IMR-90 (cell line): ENCODE results near the gene SBK3. TPM values are rescaled to one million over a fixed set of nuclear protein-coding genes. Genes with fewer than 3 reads are reported as not detected.

Experiments
- ATAC-seq: fragments of 200-7000 bp; cut with Tn5 transposase; 2 replicates; pipeline ENCODE4 v1.9.1; 2020; ENCODE audit warnings: low read depth, mild to moderate bottlenecking, moderate library complexity
- BruUV-seq: library from RNA; stranded (reverse); fragments of 400-500 nt; replicated peaks from 2 replicates; lab custom pipeline; 2021; lab: Mats Ljungman, UMichigan
- CTCF ChIA-PET: fragments of 300-600 bp; formaldehyde crosslinking; extraction: SDS; loops from one replicate; lab custom pipeline; 2021; ENCODE audit warnings: antibody characterized with exemption; lab: Yijun Ruan, JAX
- POLR2A ChIA-PET: fragments of 300-600 bp; sonication (Branson Sonifier 250); formaldehyde crosslinking; loops from one replicate; lab custom pipeline; 2022; ENCODE audit warnings: antibody characterized with exemption; ENCODE audit not compliant: unreplicated experiment; lab: Charles Lee
- DNase-seq: peaks from one replicate; pipeline ENCODE4 v3.0.0; 2013
- H2AFZ ChIP-seq: replicated peaks from 2 replicates; pipeline ENCODE3; 2013; ENCODE audit warnings: low read length, mild to moderate bottlenecking; ENCODE audit not compliant: poor library complexity
- H2AK5ac ChIP-seq: 2 replicates; pipeline ENCODE4 v1.6.1; 2013; ENCODE audit warnings: low read depth, low read length, inconsistent platforms
- H2AK9ac ChIP-seq: replicated peaks from 2 replicates; pipeline ENCODE3; 2013; ENCODE audit warnings: mild to moderate bottlenecking, low read depth, low read length, moderate library complexity; ENCODE audit not compliant: poor library complexity
- H2BK120ac ChIP-seq: 2 replicates; pipeline ENCODE4 v1.6.1; 2013; ENCODE audit warnings: low read depth, low read length, inconsistent platforms
- H2BK15ac ChIP-seq: 3 replicates; pipeline ENCODE4 v1.6.1; 2013; ENCODE audit warnings: low read depth, low read length, inconsistent platforms
- H2BK20ac ChIP-seq: 2 replicates; pipeline ENCODE4 v1.6.1; 2013; ENCODE audit warnings: low read depth, mild to moderate bottlenecking, inconsistent platforms, low read length, moderate library complexity
- H2BK5ac ChIP-seq: 2 replicates; pipeline ENCODE4 v1.6.1; 2013; ENCODE audit warnings: mild to moderate bottlenecking, low read depth, low read length, inconsistent platforms; ENCODE audit not compliant: poor library complexity, severe bottlenecking
- H3K14ac ChIP-seq: replicated peaks from 2 replicates; pipeline ENCODE4 v1.6.1; 2013; ENCODE audit warnings: low read depth, low read length, inconsistent platforms
- H3K18ac ChIP-seq: 2 replicates; pipeline ENCODE4 v1.6.1; 2013; ENCODE audit warnings: low read depth, low read length, control low read depth
- H3K23ac ChIP-seq: 2 replicates; pipeline ENCODE4 v1.6.1; 2013; ENCODE audit warnings: low read depth, low read length, inconsistent platforms
- H3K27ac ChIP-seq: 2 replicates; pipeline ENCODE4 v1.5.1; 2013; ENCODE audit warnings: mild to moderate bottlenecking, control low read depth, low read length; ENCODE audit not compliant: insufficient read depth
- H3K27me3 ChIP-seq: 2 replicates; pipeline ENCODE4 v1.6.1; 2013; ENCODE audit warnings: low read length; ENCODE audit not compliant: control insufficient read depth, insufficient read depth
- H3K36me3 ChIP-seq: 2 replicates; pipeline ENCODE4 v1.6.1; 2013; ENCODE audit warnings: low read length, mixed read lengths; ENCODE audit not compliant: control insufficient read depth, insufficient read depth
- H3K4ac ChIP-seq: 2 replicates; pipeline ENCODE4 v1.6.1; 2013; ENCODE audit warnings: low read depth, low read length, inconsistent platforms
- H3K4me1 ChIP-seq: 2 replicates; pipeline ENCODE4 v1.6.1; 2013; ENCODE audit warnings: low read length, mixed read lengths; ENCODE audit not compliant: control insufficient read depth, insufficient read depth
- H3K4me2 ChIP-seq: 2 replicates; pipeline ENCODE4 v1.6.1; 2013; ENCODE audit warnings: low read depth, mild to moderate bottlenecking, control low read depth, low read length, moderate library complexity
- H3K4me3 ChIP-seq: 2 replicates; pipeline ENCODE4 v1.5.1; 2013; ENCODE audit warnings: low read depth, mild to moderate bottlenecking, control low read depth, low read length, moderate library complexity; ENCODE audit not compliant: insufficient read depth
- H3K56ac ChIP-seq: 2 replicates; pipeline ENCODE4 v1.6.1; 2013; ENCODE audit warnings: low read length, inconsistent platforms; ENCODE audit not compliant: insufficient read depth; ENCODE audit errors: extremely low read depth
- H3K79me1 ChIP-seq, 2 experiments: 2 replicates each; pipeline ENCODE4 v1.6.1; 2013; ENCODE audit warnings: low read length in 2 of 2, inconsistent platforms in 1 of 2, low read depth in 1 of 2
- H3K9ac ChIP-seq: 2 replicates; pipeline ENCODE4 v1.6.1; 2013; ENCODE audit warnings: low read depth, low read length, control low read depth
- H3K9me1 ChIP-seq: 2 replicates; pipeline ENCODE4 v1.6.1; 2013; ENCODE audit warnings: low read length, inconsistent platforms; ENCODE audit not compliant: insufficient read depth
- H3K9me3 ChIP-seq: 2 replicates; pipeline ENCODE4 v1.6.1; 2013; ENCODE audit warnings: low read length; ENCODE audit not compliant: control insufficient read depth, insufficient read depth
- H4K20me1 ChIP-seq: 2 replicates; pipeline ENCODE4 v1.6.1; 2013; ENCODE audit warnings: low read length, inconsistent platforms; ENCODE audit not compliant: insufficient read depth
- H4K5ac ChIP-seq: 2 replicates; pipeline ENCODE4 v1.6.1; 2013; ENCODE audit warnings: mild to moderate bottlenecking, low read depth, low read length, control low read depth
- H4K8ac ChIP-seq, 2 experiments: 2 replicates each; pipeline ENCODE4 v1.6.1; 2013; ENCODE audit warnings: low read depth in 2 of 2, low read length in 2 of 2, control low read depth in 1 of 2, inconsistent platforms in 1 of 2
- H4K91ac ChIP-seq: 2 replicates; pipeline ENCODE4 v1.6.1; 2013; ENCODE audit warnings: low read depth, low read length, inconsistent platforms; ENCODE audit not compliant: insufficient read depth
- BHLHE40 ChIP-seq: fragments of 150-350 bp; IDR thresholded peaks from 2 replicates; pipeline ENCODE4 v1.6.1; 2016; ENCODE audit warnings: mild to moderate bottlenecking, low read depth, low read length
- CEBPB ChIP-seq: IDR thresholded peaks from 2 replicates; pipeline ENCODE4 v1.6.1; 2012; ENCODE audit warnings: low read depth, low read length, improper control_type of control experiment
- CHD1 ChIP-seq: IDR thresholded peaks from 2 replicates; pipeline ENCODE4 v1.6.1; 2012; ENCODE audit warnings: low read depth, low read length, improper control_type of control experiment
- CTCF ChIP-seq: conservative IDR thresholded peaks from 2 replicates; pipeline ENCODE4 v1.5.1; 2012; ENCODE audit warnings: mild to moderate bottlenecking, low read depth, low read length, improper control_type of control experiment
- ELK1 ChIP-seq: fragments of 150-350 bp; IDR thresholded peaks from 2 replicates; pipeline ENCODE4 v1.6.1; 2016; ENCODE audit warnings: low read depth, mild to moderate bottlenecking, low read length, moderate library complexity, borderline replicate concordance
- FOS ChIP-seq: fragments of 150-350 bp; IDR thresholded peaks from 2 replicates; pipeline ENCODE4 v1.6.1; 2016; ENCODE audit warnings: low read depth, low read length
- MAFK ChIP-seq: IDR thresholded peaks from 2 replicates; pipeline ENCODE4 v1.6.1; 2012; ENCODE audit warnings: low read depth, low read length, improper control_type of control experiment
- MAZ ChIP-seq: IDR thresholded peaks from 2 replicates; pipeline ENCODE4 v1.6.1; 2012; ENCODE audit warnings: low read depth, mild to moderate bottlenecking, low read length, improper control_type of control experiment, moderate library complexity, borderline replicate concordance
- MXI1 ChIP-seq: IDR thresholded peaks from 2 replicates; pipeline ENCODE4 v1.6.1; 2012; ENCODE audit warnings: low read depth, mild to moderate bottlenecking, low read length, moderate library complexity, borderline replicate concordance
- NFE2L2 ChIP-seq: fragments of 150-350 bp; IDR thresholded peaks from 2 replicates; pipeline ENCODE4 v1.6.1; 2016; ENCODE audit warnings: low read depth, mild to moderate bottlenecking, low read length
- POLR2A ChIP-seq: IDR thresholded peaks from 2 replicates; pipeline ENCODE4 v1.6.1; 2012; ENCODE audit warnings: mild to moderate bottlenecking, low read depth, low read length
- RAD21 ChIP-seq: IDR thresholded peaks from 2 replicates; pipeline ENCODE4 v1.6.1; 2012; ENCODE audit warnings: low read length, improper control_type of control experiment
- SMC3 ChIP-seq: fragments of 150-350 bp; IDR thresholded peaks from 2 replicates; pipeline ENCODE4 v1.6.1; 2016; ENCODE audit warnings: low read depth, mild to moderate bottlenecking, antibody characterized with exemption, low read length, moderate library complexity
- USF2 ChIP-seq: fragments of 150-350 bp; IDR thresholded peaks from 2 replicates; pipeline ENCODE4 v1.6.1; 2017; ENCODE audit warnings: mild to moderate bottlenecking, antibody characterized with exemption, low read length, low read depth
- WGBS, 2 experiments: methylation state at CpG; one replicate each; pipeline versions ENCODE4 v1.1.5 to v1.1.7; 2013; ENCODE audit warnings: missing lambda C conversion rate in 2 of 2; ENCODE audit not compliant: insufficient read length in 1 of 2; ENCODE audit errors: extremely low coverage in 2 of 2; 5-methylcytosine and 5-hydroxymethylcytosine counted together
- dilution Hi-C: fragments of 300-500 bp; cut with HindIII; formaldehyde crosslinking; loops from one replicate; pipeline ENCODE4 v1.14.3; 2018; ENCODE audit warnings: low sequenced_read_pairs; ENCODE audit not compliant: unreplicated experiment
- in situ Hi-C: fragments of 300-500 bp; cut with MboI; formaldehyde crosslinking; loops from 3 replicates; pipeline ENCODE4 v1.14.3; 2019; ENCODE audit warnings: low sequenced_read_pairs, inconsistent platforms, mixed read lengths
- intact Hi-C: fragments of 100-400 bp; cut with micrococcal nuclease; formaldehyde crosslinking; loops from 2 replicates; pipeline ENCODE4 v1.10.0; 2022
- polyA plus RNA-seq, 3 experiments: library from polyadenylated mRNA; depleted of rRNA; stranded (reverse); fragments of >200 nt; gene quantifications; 2 replicates each; pipeline ENCODE4 v1.2.3, GENCODE V29; 2012; ENCODE audit warnings: low replicate concordance in 1 of 3
- total RNA-seq: library from RNA; depleted of rRNA; stranded (reverse); fragments of >200 nt; gene quantifications from 2 replicates; pipeline ENCODE4 v1.2.3, GENCODE V29; 2012

The SBK3 gene
- total and polyA plus RNA-seq, 2 of the 4 experiments (the other 2 are of a cell fraction) = 0.05 to 0.18 TPM

- H4K20me1 ChIP-seq = no peaks in the 10 kb centered on the region; the same call in 1 of the 2 replicates
- peak overlapping the region; percentile 80 for H3K4ac ChIP-seq
- WGBS, 2 experiments = 45% methylated on average over 6 of the region's 12 CpGs; no CpG with 5 or more reads in 1 of the 2 experiments
- H2BK5ac ChIP-seq = peak overlapping the region; percentile 61
- peak overlapping the region; percentile 28; the same call in 1 of the 2 replicates for H3K56ac ChIP-seq
- peak overlapping the region; percentile 72 for H3K9ac ChIP-seq
- H3K14ac ChIP-seq = peak overlapping the region; percentile 85
- BruUV-seq = no TSS peak
- intact Hi-C loops = loop anchor here (2.0 kb wide), 2 partner anchors 28 to 64 kb away; no protein-coding TSS in a partner anchor
- H4K5ac ChIP-seq = peak overlapping the region; percentile 88
- H2AK9ac ChIP-seq = peak overlapping the region; percentile 91
- DNase-seq = no peak
- peak overlapping the region; percentile 97 to 100 for H4K8ac ChIP-seq
- H2AK5ac ChIP-seq = peak overlapping the region; percentile 54; the same call in 1 of the 2 replicates
- H3K18ac ChIP-seq = no peak overlapping the region; the same call in 1 of the 2 replicates
- H4K91ac ChIP-seq = peak overlapping the region; percentile 64
- POLR2A ChIA-PET = interaction anchor here (1.3 kb wide), 1 partner anchor 19 kb away, joined by 8 read pairs; the partner anchor contains the start of genes FIZ1 and ZNF524
- no peaks in the 10 kb centered on the region for H3K9me3 ChIP-seq
- peak overlapping the region; percentile 78 for H3K4me2 ChIP-seq
- in situ Hi-C loops = no loop called here
- no peak overlapping the region; the same call in 2 of the 3 replicates for H2BK15ac ChIP-seq
- ATAC-seq = no peak
- peaks cover 14% of the 10 kb centered on the region for H3K36me3 ChIP-seq
- H2BK120ac ChIP-seq = 0 out of 2 replicates have a peak overlapping the region, but pooled peaks have one; percentile 41
- peaks cover 10% of the 10 kb centered on the region for H3K9me1 ChIP-seq
- H3K4me1 ChIP-seq = peaks cover 9% of the 10 kb centered on the region
- dilution Hi-C loops = no loop called here
- CTCF ChIA-PET = no interaction called here
- peak overlapping the region; percentile 54; the same call in 1 of the 2 replicates for H3K23ac ChIP-seq
- H3K79me1 ChIP-seq = peaks cover 4 to 26% of the 10 kb centered on the region in 2 experiments; a peak in 3 of 4 replicates
- H3K4me3 ChIP-seq = peak overlapping the region; percentile 87
- H2BK20ac ChIP-seq = no peak overlapping the region
- H3K27me3 ChIP-seq = no peaks in the 10 kb centered on the region
- peak overlapping the region; percentile 96 for H2AFZ ChIP-seq
- peak overlapping the region; percentile 87 for H3K27ac ChIP-seq
- TF ChIP-seq FOS (no peak), ELK1 (no peak), MAFK (no peak), MAZ (no peak), CEBPB (no peak), CTCF (no peak), CHD1 (no peak), USF2 (no peak), NFE2L2 (no peak), POLR2A (no peak), MXI1 (no peak), SMC3 (no peak), BHLHE40 (no peak), RAD21 (no peak)
These were observed 35.9 kb upstream of the SBK3 start for GRCh38 chr19:55581145-55581822.
